Lower leg skin (tissue), 4 donors: ENCODE data around the gene HCN2. TPM values are rescaled to one million over a fixed set of nuclear protein-coding genes. Genes with fewer than 3 reads are reported as not detected.

ENCODE experiments used
- DNase-seq, 2 donors: peaks; one replicate each; pipeline ENCODE4 v3.0.0-alpha.2; 2019; ENCODE audit warnings: low spot score in 2 of 2
- H3K4me3 ChIP-seq: fragments of 200-600 bp; sonication (generic); 2 replicates; pipeline ENCODE4 v1.5.1; 2017; ENCODE audit warnings: mild to moderate bottlenecking, low read depth; ENCODE audit not compliant: poor library complexity, severe bottlenecking
- CTCF ChIP-seq, 3 donors: fragments of 450-650 bp; IDR thresholded peaks; one replicate each; pipeline ENCODE4 v1.5.1; 2016; ENCODE audit warnings: antibody characterized with exemption in 3 of 3, mild to moderate bottlenecking in 3 of 3, moderate library complexity in 2 of 3
- POLR2A ChIP-seq, 2 donors: fragments of 450-650 bp; IDR thresholded peaks; one replicate each; pipeline ENCODE4 v1.6.1; 2016 to 2017; ENCODE audit warnings: antibody characterized with exemption in 2 of 2, mild to moderate bottlenecking in 1 of 2, moderate library complexity in 1 of 2
- WGBS, 2 donors: methylation state at CpG; one replicate each; pipeline ENCODE4 v1.1.5; 2018; 5-methylcytosine and 5-hydroxymethylcytosine counted together
- intact Hi-C: fragments of 100-400 bp; cut with DNase I; formaldehyde crosslinking; loops from one replicate; pipeline ENCODE4 v1.15.0; 2023; ENCODE audit warnings: low total_unique reads
- total RNA-seq, 4 donors: library from RNA; depleted of rRNA; stranded (reverse); fragments of >200 nt; gene quantifications; one replicate each; pipeline ENCODE4 v1.1.0, GENCODE V29; 2016

Gene HCN2
- total RNA-seq, 4 donors from 2014 or later = 0.21 to 1.7 (median 1.1) TPM

- DNase-seq = no peak
- no peak overlapping the region for H3K4me3 ChIP-seq
- intact Hi-C loops = no loop called here
- 89 to 93% methylated on average over 30 of the region's 30 CpGs for WGBS, 2 donors
- TF ChIP-seq POLR2A (IDR thresholded peaks at IDR 0.05) (no peak), CTCF (IDR thresholded peaks at IDR 0.05) (no peak)
Measured at GRCh38 chr19:629961-630714, 40.5 kb downstream of the HCN2 start.

DNA sequence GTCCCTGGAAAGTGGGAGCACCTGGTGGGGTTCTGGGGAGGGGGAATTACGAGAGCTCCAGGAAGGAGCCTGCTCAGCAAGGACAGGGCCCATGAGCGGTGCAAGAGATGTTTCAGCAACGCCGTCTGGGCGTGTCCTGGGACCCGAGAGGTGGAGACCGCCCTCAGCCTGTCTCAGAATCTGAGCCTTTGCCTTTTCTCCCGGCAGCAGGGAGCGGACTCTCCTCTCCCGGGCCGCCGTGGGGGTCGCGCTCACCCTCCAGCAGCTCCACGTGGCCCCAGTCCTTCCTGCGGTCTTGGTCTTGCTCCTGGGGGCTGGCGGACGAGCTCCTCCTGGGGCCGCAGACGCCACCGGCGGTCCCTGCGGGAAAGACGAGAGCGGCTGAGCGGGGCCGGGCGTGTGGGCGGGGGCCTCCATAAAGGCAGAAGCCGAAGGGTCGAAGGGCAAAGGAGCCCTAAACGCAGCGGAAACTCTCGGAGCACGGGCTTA, 42.9 kb downstream of the HCN2 start:
- intact Hi-C loops = no loop called here
- no peak for DNase-seq
- peak overlapping the region; percentile 85 for H3K4me3 ChIP-seq
- 1 to 2% methylated on average over 18 to 30 of the region's 35 CpGs for WGBS, 2 donors
- TF ChIP-seq POLR2A (IDR thresholded peaks at IDR 0.05) = no peak
- no peak for TF ChIP-seq CTCF (IDR thresholded peaks at IDR 0.05)

GRCh38 chr19:633068-633785, 43.5 kb downstream of the HCN2 start, which contains the start of gene POLRMT:
Gene POLRMT, minus strand, starts transcription at chr19:633537. Its CDS starts 25 bp downstream, at chr19:633512.
- 0 to 1% methylated on average over 53 to 54 of the region's 67 CpGs for WGBS, 2 donors
- H3K4me3 ChIP-seq = peak within 1 kb of the TSS; percentile 85
- intact Hi-C loops = no loop called here
- peak; percentile 98 to 100 for DNase-seq
- no peak for TF ChIP-seq POLR2A (IDR thresholded peaks at IDR 0.05)
- no peak for TF ChIP-seq CTCF (IDR thresholded peaks at IDR 0.05)

GRCh38 chr19:633786-634639, 44.3 kb downstream of the HCN2 start:
- intact Hi-C loops = no loop called here
- 18 to 23% methylated on average over 30 to 32 of the region's 32 CpGs for WGBS, 2 donors
- H3K4me3 ChIP-seq = peak overlapping the region; percentile 21
- no peak for DNase-seq
- TF ChIP-seq CTCF (IDR thresholded peaks at IDR 0.05) = no peak
- no peak for TF ChIP-seq POLR2A (IDR thresholded peaks at IDR 0.05)

- no peak for DNase-seq
- no peak for TF ChIP-seq CTCF (IDR thresholded peaks at IDR 0.05)
- no peak for TF ChIP-seq POLR2A (IDR thresholded peaks at IDR 0.05)
- 67 to 82% methylated on average over 15 to 16 of the region's 16 CpGs for WGBS, 2 donors
- no peak overlapping the region for H3K4me3 ChIP-seq
- intact Hi-C loops = no loop called here
Measured at GRCh38 chr19:634975-635652, 45.4 kb downstream of the HCN2 start.
